Right cardiac atrium (tissue), 5 donors: ENCODE measurements around the gene ITCH. TPM values are rescaled to one million over a fixed set of nuclear protein-coding genes. Genes with fewer than 3 reads are reported as not detected.
"Not testable (repeated sequence)": the region's sequence is repeated elsewhere in the genome, so short reads cannot be mapped to it uniquely, and the experiment has no call there.

Experiments used
- ATAC-seq, 2 donors: fragments of 200-7000 bp; cut with Tn5 transposase; one replicate each; pipeline versions ENCODE4 v1.8.0 to v1.9.1; 2020; ENCODE audit warnings: moderate library complexity in 2 of 2, mild to moderate bottlenecking in 1 of 2
- DNase-seq, 3 donors: peaks; one replicate each; pipeline ENCODE4 v3.0.0-alpha.2; 2020
- H3K27ac ChIP-seq: one replicate; pipeline ENCODE4 v1.5.1; 2013; ENCODE audit warnings: mild to moderate bottlenecking, low read length, control low read depth, moderate library complexity
- H3K27me3 ChIP-seq: one replicate; pipeline ENCODE4 v1.6.1; 2013; ENCODE audit not compliant: control insufficient read depth, insufficient read depth
- H3K4me1 ChIP-seq: one replicate; pipeline ENCODE4 v1.6.1; 2013; ENCODE audit warnings: low read length; ENCODE audit not compliant: control insufficient read depth, insufficient read depth
- H3K4me3 ChIP-seq: one replicate; pipeline ENCODE4 v1.5.1; 2013; ENCODE audit warnings: low read length, control low read depth
- H3K9me3 ChIP-seq: one replicate; pipeline ENCODE4 v1.6.1; 2013; ENCODE audit warnings: low read length; ENCODE audit not compliant: control insufficient read depth
- WGBS: extraction: QIAGEN DNeasy Blood & Tissue Kit; methylation state at CpG from one replicate; pipeline ENCODE4 v1.1.7; 2013; 5-methylcytosine and 5-hydroxymethylcytosine counted together
- intact Hi-C, 4 donors: fragments of 100-400 bp; cut with DNase I; formaldehyde crosslinking; loops; one replicate each; pipeline versions ENCODE4 v1.11.0 to v1.14.0; 2022 to 2023
- polyA plus RNA-seq: library from polyadenylated mRNA; stranded (reverse); fragments of 200-250 nt; gene quantifications from one replicate; pipeline ENCODE4 v1.2.3, GENCODE V29; 2013
- total RNA-seq, 4 donors: library from RNA; stranded (reverse); fragmentation: NEBNext Ultra II Directional; extraction: Animal tissue kit (Norgen Biotek cat#: 25700); gene quantifications; one replicate each; pipeline ENCODE4 v1.2.1, GENCODE V29; 2021
- donor health status: healthy with polysubstance abuse.
- donor health status: DM: no; HTN: yes; CAD: no.
- donor health status: DM: no; HTN: no; CAD: no.
- donor health status: DM: no; HTN: yes; CAD: no; lungs with severe emphysema.
- donor health status: DM: yes; HTN: yes; CAD: no.

The ITCH gene
- total and polyA plus RNA-seq, 5 donors = 9.7 to 54.9 (median 48.6) TPM

- no peak for ATAC-seq
- intact Hi-C loops = no loop called here
- H3K27me3 ChIP-seq = no peaks in the 10 kb centered on the region
- WGBS = 29% methylated on average over 4 of the region's 4 CpGs
- no peak for DNase-seq
- H3K27ac ChIP-seq = no peak overlapping the region
- peaks cover 7% of the 10 kb centered on the region for H3K4me1 ChIP-seq
- H3K4me3 ChIP-seq = peak overlapping the region; percentile 85
- no peaks in the 10 kb centered on the region for H3K9me3 ChIP-seq
Measured at GRCh38 chr20:34364223-34364506, 1.1 kb downstream of the ITCH start.

GRCh38 chr20:34365765-34366213 is 2.7 kb downstream of the ITCH start:
- DNase-seq = no peak
- Histone ChIP-seq H3K27ac (no peak overlapping the region), H3K4me1 (peaks cover 7% of the 10 kb centered on the region), H3K4me3 (no peak overlapping the region), H3K27me3 (no peaks in the 10 kb centered on the region), H3K9me3 (no peaks in the 10 kb centered on the region)
- 69% methylated on average over 3 of the region's 3 CpGs for WGBS
- intact Hi-C loops = no loop called here
- no peak for ATAC-seq

GRCh38 chr20:34367155-34367554 is 4.1 kb downstream of the ITCH start:
- H3K9me3 ChIP-seq = no peaks in the 10 kb centered on the region
- H3K4me1 ChIP-seq = peaks cover 7% of the 10 kb centered on the region
- WGBS = 79% methylated on average over 5 of the region's 5 CpGs
- intact Hi-C loops = no loop called here
- ATAC-seq (no peak), DNase-seq (no peak)
- H3K27ac ChIP-seq = no peak overlapping the region
- no peak overlapping the region for H3K4me3 ChIP-seq
- H3K27me3 ChIP-seq = no peaks in the 10 kb centered on the region

- H3K27ac ChIP-seq, DNase-seq, intact Hi-C loops, H3K9me3 ChIP-seq, ATAC-seq, H3K4me3 ChIP-seq, H3K27me3 ChIP-seq, H3K4me1 ChIP-seq: not testable (repeated sequence)
- WGBS = 87% methylated on average over 9 of the region's 9 CpGs
Measured at GRCh38 chr20:34367911-34368310, 4.8 kb downstream of the ITCH start.

GRCh38 chr20:34368547-34368946 is 5.5 kb downstream of the ITCH start:
- intact Hi-C loops = no loop called here
- WGBS = 58% methylated on average over 4 of the region's 4 CpGs
- Histone ChIP-seq H3K27ac (no peak overlapping the region), H3K4me3 (no peak overlapping the region), H3K27me3 (no peaks in the 10 kb centered on the region), H3K9me3 (no peaks in the 10 kb centered on the region), H3K4me1 (peaks cover 7% of the 10 kb centered on the region)
- DNase-seq (no peak), ATAC-seq (no peak)

GRCh38 chr20:34369265-34369664 is 6.2 kb downstream of the ITCH start:
- 62% methylated on average over 3 of the region's 3 CpGs for WGBS
- Histone ChIP-seq H3K4me1 (peaks cover 7% of the 10 kb centered on the region), H3K27ac (no peak overlapping the region), H3K9me3 (no peaks in the 10 kb centered on the region), H3K4me3 (no peak overlapping the region), H3K27me3 (no peaks in the 10 kb centered on the region)
- ATAC-seq (no peak), DNase-seq (no peak)
- intact Hi-C loops = no loop called here

GRCh38 chr20:34370062-34370461 is 7.0 kb downstream of the ITCH start:
- peaks cover 7% of the 10 kb centered on the region for H3K4me1 ChIP-seq
- 96% methylated on average over 6 of the region's 6 CpGs for WGBS
- intact Hi-C loops = no loop called here
- no peak overlapping the region for H3K27ac ChIP-seq
- no peaks in the 10 kb centered on the region for H3K27me3 ChIP-seq
- ATAC-seq (no peak), DNase-seq (no peak)
- no peaks in the 10 kb centered on the region for H3K9me3 ChIP-seq
- H3K4me3 ChIP-seq = no peak overlapping the region

GRCh38 chr20:34373445-34373844 is 10.4 kb downstream of the ITCH start:
- DNase-seq (no peak), ATAC-seq (no peak)
- Histone ChIP-seq H3K4me3 (no peak overlapping the region), H3K27me3 (no peaks in the 10 kb centered on the region), H3K27ac (no peak overlapping the region), H3K4me1 (peaks cover 2% of the 10 kb centered on the region), H3K9me3 (no peaks in the 10 kb centered on the region)
- intact Hi-C loops = no loop called here
- 67% methylated on average over 4 of the region's 4 CpGs for WGBS

- WGBS = 48% methylated on average over 1 of the region's 1 CpG
Measured at GRCh38 chr20:34374209-34374760, 11.2 kb downstream of the ITCH start.

GRCh38 chr20:34375977-34376430 is 12.9 kb downstream of the ITCH start:
- 78% methylated on average over 5 of the region's 5 CpGs for WGBS
- Histone ChIP-seq H3K27me3 (no peaks in the 10 kb centered on the region), H3K9me3 (no peaks in the 10 kb centered on the region), H3K27ac (no peak overlapping the region), H3K4me1 (peaks cover 2% of the 10 kb centered on the region), H3K4me3 (no peak overlapping the region)
- no peak for DNase-seq
- peak; percentile 43 to 52 for ATAC-seq
- intact Hi-C loops = no loop called here

More at GRCh38 chr20:34374209-34374760, 11.2 kb downstream of the ITCH start:
- no peak overlapping the region for H3K27ac ChIP-seq
- no peak for ATAC-seq
- intact Hi-C loops = no loop called here
- no peak overlapping the region for H3K4me3 ChIP-seq
- no peaks in the 10 kb centered on the region for H3K9me3 ChIP-seq
- H3K27me3 ChIP-seq = no peaks in the 10 kb centered on the region
- peaks cover 2% of the 10 kb centered on the region for H3K4me1 ChIP-seq
- DNase-seq = no peak

- Histone ChIP-seq H3K27ac (no peak overlapping the region), H3K27me3 (no peaks in the 10 kb centered on the region), H3K9me3 (no peaks in the 10 kb centered on the region), H3K4me1 (peaks cover 2% of the 10 kb centered on the region), H3K4me3 (no peak overlapping the region)
- ATAC-seq = no peak
- no peak for DNase-seq
- WGBS = 92% methylated on average over 16 of the region's 16 CpGs
- intact Hi-C loops = no loop called here
Measured at GRCh38 chr20:34377072-34377847, 14.2 kb downstream of the ITCH start.
